SK-N-SH (cell line): ENCODE measurements around the gene PIK3IP1. TPM values are rescaled to one million over a fixed set of nuclear protein-coding genes. Genes with fewer than 3 reads are reported as not detected.

ENCODE experiments used
- CTCF ChIA-PET: fragments of 300-600, 350-600 bp; formaldehyde crosslinking; extraction: SDS; loops from one replicate; lab custom pipeline; 2021; lab: Yijun Ruan, JAX
- POLR2A ChIA-PET: fragments of 350-600 bp; sonication (Branson Sonifier 250); formaldehyde crosslinking; extraction: SDS; loops from one replicate; lab custom pipeline; 2020; ENCODE audit warnings: antibody characterized with exemption, inconsistent platforms; lab: Yijun Ruan, JAX
- DNase-seq: peaks from one replicate; pipeline ENCODE4 v3.0.0; 2012
- H2AFZ ChIP-seq: fragments of 200-600 bp; sonication (generic); 2 replicates; pipeline ENCODE4 v1.8.1; 2016; ENCODE audit warnings: antibody characterized with exemption, mild to moderate bottlenecking, low read depth
- H3F3A ChIP-seq: fragments of 200-600 bp; sonication (generic); replicated peaks from 2 replicates; pipeline ENCODE3; 2016; ENCODE audit warnings: antibody characterized with exemption, mild to moderate bottlenecking; ENCODE audit not compliant: insufficient read depth
- H3K27ac ChIP-seq, 2 experiments: fragments of 200-500 bp in 1 of 2; fragments of 200-600 bp in 1 of 2; sonication (Bioruptor generic) in 1 of 2; sonication (generic), shearing (Covaris generic) in 1 of 2; 2 replicates each; pipeline versions ENCODE4 v1.5.1 to v1.6.1; 2014 to 2016; ENCODE audit warnings: low read depth in 2 of 2, inconsistent platforms in 1 of 2, low read length in 1 of 2, mild to moderate bottlenecking in 1 of 2, mixed read lengths in 1 of 2
- H3K27me3 ChIP-seq: fragments of 200-600 bp; sonication (generic), shearing (Covaris generic); 2 replicates; pipeline ENCODE4 v1.6.1; 2016; ENCODE audit warnings: mixed run types; ENCODE audit not compliant: insufficient read depth
- H3K36me3 ChIP-seq, 2 experiments: fragments of 200-500 bp in 1 of 2; fragments of 200-600 bp in 1 of 2; sonication (Bioruptor generic) in 1 of 2; sonication (generic) in 1 of 2; replicated peaks in 1 of 2; 2 replicates each; pipeline versions ENCODE3 to v1.5.1; 2014 to 2016; ENCODE audit warnings: low read length in 1 of 2, mild to moderate bottlenecking in 1 of 2; ENCODE audit not compliant: insufficient read depth in 2 of 2, control insufficient read depth in 1 of 2
- H3K4me1 ChIP-seq, 2 experiments: fragments of 200-500 bp in 1 of 2; fragments of 200-600 bp in 1 of 2; sonication (Bioruptor generic) in 1 of 2; sonication (generic), shearing (Covaris generic) in 1 of 2; 2 replicates each; pipeline versions ENCODE4 v1.5.1 to v1.6.1; 2014 to 2016; ENCODE audit warnings: low read depth in 1 of 2, low read length in 1 of 2, mixed run types in 1 of 2; ENCODE audit not compliant: insufficient read depth in 2 of 2, control insufficient read depth in 1 of 2
- H3K4me2 ChIP-seq: fragments of 200-600 bp; sonication (generic), shearing (Covaris generic); 2 replicates; pipeline ENCODE4 v1.6.1; 2017; ENCODE audit warnings: mixed run types
- H3K4me3 ChIP-seq, 2 experiments: fragments of 200-500 bp in 1 of 2; fragments of 200-600 bp in 1 of 2; sonication (Bioruptor generic) in 1 of 2; sonication (generic), shearing (Covaris generic) in 1 of 2; 2 replicates each; pipeline versions ENCODE4 v1.5.1 to v1.8.1; 2014 to 2016; ENCODE audit warnings: low read depth in 2 of 2, inconsistent platforms in 1 of 2, low read length in 1 of 2, mild to moderate bottlenecking in 1 of 2, mixed read lengths in 1 of 2, moderate library complexity in 1 of 2
- H3K79me2 ChIP-seq: fragments of 200-600 bp; sonication (generic); 2 replicates; pipeline ENCODE4 v1.8.1; 2017; ENCODE audit warnings: mild to moderate bottlenecking; ENCODE audit not compliant: insufficient read depth
- H3K9ac ChIP-seq: fragments of 200-600 bp; sonication (generic); 2 replicates; pipeline ENCODE4 v1.6.1; 2017; ENCODE audit warnings: mixed run types
- H3K9me2 ChIP-seq: fragments of 200-600 bp; sonication (generic); 2 replicates; pipeline ENCODE4 v1.6.1; 2017; ENCODE audit warnings: mixed run types
- H3K9me3 ChIP-seq: fragments of 200-600 bp; sonication (generic); 2 replicates; pipeline ENCODE4 v1.6.1; 2017; ENCODE audit warnings: mixed run types, mild to moderate bottlenecking, moderate library complexity
- H4K20me1 ChIP-seq: fragments of 200-600 bp; sonication (generic); 2 replicates; pipeline ENCODE4 v1.6.1; 2017; ENCODE audit warnings: mild to moderate bottlenecking, mixed run types; ENCODE audit not compliant: insufficient read depth
- CHD2 ChIP-seq: fragments of 150-350 bp; IDR thresholded peaks from 2 replicates; pipeline ENCODE4 v1.6.1; 2018; ENCODE audit warnings: low read length; ENCODE audit not compliant: partially characterized antibody
- ELF1 ChIP-seq: IDR thresholded peaks from 2 replicates; pipeline ENCODE4 v1.4.0; 2012
- EZH2phosphoT487 ChIP-seq: fragments of 200-600 bp; sonication (generic); IDR thresholded peaks from 2 replicates; pipeline ENCODE4 v1.6.1; 2017; ENCODE audit warnings: low read depth, mixed run types, mild to moderate bottlenecking, antibody characterized with exemption, moderate library complexity, borderline replicate concordance
- FOSL2 ChIP-seq: IDR thresholded peaks from 2 replicates; pipeline ENCODE4 v1.4.0; 2012; ENCODE audit warnings: low read depth, mild to moderate bottlenecking, moderate library complexity, borderline replicate concordance
- FOXJ3 ChIP-seq: sonication (generic); formaldehyde crosslinking; IDR thresholded peaks from 2 replicates; pipeline ENCODE4 v1.5.1; 2020; ENCODE audit warnings: mild to moderate bottlenecking, missing genetic modification reagents
- FOXM1 ChIP-seq: IDR thresholded peaks from 2 replicates; pipeline ENCODE4 v1.4.0; 2012; ENCODE audit warnings: low read depth, mild to moderate bottlenecking
- GABPA ChIP-seq: IDR thresholded peaks from 2 replicates; pipeline ENCODE4 v1.4.0; 2012; ENCODE audit warnings: low read depth, mild to moderate bottlenecking
- GATA2 ChIP-seq: sonication (generic); formaldehyde crosslinking; IDR thresholded peaks from 2 replicates; pipeline ENCODE4 v1.5.0; 2020; ENCODE audit warnings: mild to moderate bottlenecking, missing genetic modification reagents
- JUND ChIP-seq: IDR thresholded peaks from 2 replicates; pipeline ENCODE4 v1.4.0; 2012
- MAX ChIP-seq: IDR thresholded peaks from 2 replicates; pipeline ENCODE4 v1.4.0; 2012; ENCODE audit warnings: low read depth
- MXI1 ChIP-seq: IDR thresholded peaks from 2 replicates; pipeline ENCODE4 v1.6.1; 2012; ENCODE audit warnings: mild to moderate bottlenecking, low read depth, low read length, improper control_type of control experiment
- NFIC ChIP-seq: IDR thresholded peaks from 2 replicates; pipeline ENCODE4 v1.4.0; 2012; ENCODE audit warnings: borderline replicate concordance
- NRF1 ChIP-seq: IDR thresholded peaks from 2 replicates; pipeline ENCODE4 v1.6.1; 2012; ENCODE audit warnings: low read depth, mild to moderate bottlenecking, low read length
- PBX3 ChIP-seq: IDR thresholded peaks from 2 replicates; pipeline ENCODE4; 2012
- RAD21 ChIP-seq: IDR thresholded peaks from 2 replicates; pipeline ENCODE4 v1.6.1; 2012; ENCODE audit warnings: mild to moderate bottlenecking, low read length
- RCOR1 ChIP-seq: fragments of 150-350 bp; IDR thresholded peaks from 2 replicates; pipeline ENCODE4 v1.6.1; 2017; ENCODE audit warnings: antibody characterized with exemption, low read length
- RXRA ChIP-seq: IDR thresholded peaks from 2 replicates; pipeline ENCODE4 v1.4.0; 2012; ENCODE audit warnings: low read depth, mild to moderate bottlenecking, borderline replicate concordance
- SIN3A ChIP-seq: IDR thresholded peaks from 2 replicates; pipeline ENCODE4 v1.6.1; 2012; ENCODE audit warnings: low read depth, mild to moderate bottlenecking, low read length, moderate library complexity, borderline replicate concordance
- SMC3 ChIP-seq: IDR thresholded peaks from 2 replicates; pipeline ENCODE4 v1.6.1; 2012; ENCODE audit warnings: low read depth, low read length, improper control_type of control experiment
- TEAD4 ChIP-seq: IDR thresholded peaks from 2 replicates; pipeline ENCODE4 v1.4.0; 2012; ENCODE audit warnings: mild to moderate bottlenecking, borderline replicate concordance; ENCODE audit not compliant: insufficient read depth
- WGBS: methylation state at CpG from one replicate; pipeline ENCODE4 v1.1.6; 2017; ENCODE audit warnings: low lambda C conversion rate; 5-methylcytosine and 5-hydroxymethylcytosine counted together
- polyA plus RNA-seq, 3 experiments: library from polyadenylated mRNA; depleted of rRNA; stranded (reverse); fragments of >200 nt; gene quantifications; 2 replicates each; pipeline ENCODE4 v1.2.3, GENCODE V29; 2012

PIK3IP1 gene
- polyA plus RNA-seq, 1 of the 3 experiments (the other 2 are of a cell fraction) = 8.6 TPM

DNA sequence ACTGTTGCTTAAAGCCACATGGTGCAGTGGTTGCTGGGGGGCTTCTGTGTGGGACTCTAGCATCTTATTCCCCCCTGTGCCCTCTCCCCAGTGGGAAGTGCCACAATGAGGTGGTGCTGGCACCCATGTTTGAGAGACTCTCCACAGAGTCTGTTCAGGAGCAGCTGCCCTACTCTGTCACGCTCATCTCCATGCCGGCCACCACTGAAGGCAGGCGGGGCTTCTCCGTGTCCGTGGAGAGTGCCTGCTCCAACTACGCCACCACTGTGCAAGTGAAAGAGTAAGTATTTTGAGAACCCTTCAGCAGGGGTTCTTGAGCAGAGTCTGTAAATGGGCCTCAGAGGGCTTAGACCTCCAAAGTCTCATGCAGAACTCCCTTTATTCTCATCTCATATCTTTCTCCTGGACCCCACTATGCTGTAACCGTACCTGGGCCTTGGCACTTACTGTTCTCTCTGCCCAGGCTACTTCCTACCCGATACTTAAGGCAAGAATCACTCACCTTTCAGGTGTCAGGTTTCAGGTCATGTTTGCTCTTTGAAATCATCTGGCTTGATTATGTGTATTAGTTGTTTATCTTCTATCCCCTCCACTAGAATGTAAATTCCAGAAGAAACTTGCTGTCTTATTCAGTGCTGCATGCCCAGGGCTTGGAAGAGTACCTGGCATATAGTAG lies 32.4 kb downstream of the PIK3IP1 start:
- Histone ChIP-seq H4K20me1 (no peaks in the 10 kb centered on the region), H2AFZ (no peak overlapping the region), H3F3A (no peaks in the 10 kb centered on the region), H3K27ac (no peak overlapping the region), H3K4me1 (peaks cover 0 to 14% of the 10 kb centered on the region in 2 experiments; a peak in 1 of 4 replicates), H3K9me2 (no peaks in the 10 kb centered on the region), H3K36me3 (peaks cover 43 to 45% of the 10 kb centered on the region in 2 experiments), H3K9me3 (no peaks in the 10 kb centered on the region), H3K4me3 (no peak overlapping the region), H3K9ac (no peak overlapping the region), H3K27me3 (no peaks in the 10 kb centered on the region), H3K79me2 (peaks cover 58% of the 10 kb centered on the region), H3K4me2 (no peak overlapping the region)
- DNase-seq = no peak
- no peak for TF ChIP-seq FOSL2
- no peak for TF ChIP-seq TEAD4
- no peak for TF ChIP-seq RXRA
- TF ChIP-seq MAX = no peak
- WGBS = 92% methylated on average over 6 of the region's 8 CpGs
- POLR2A ChIA-PET = no interaction called here
- CTCF ChIA-PET = interaction anchor here (1.4 to 6.9 kb wide), 3 partner anchors 9 to 48 kb away, joined by 4 to 64 read pairs (median 8); partner anchors contain the start of gene LIMK2

DNA sequence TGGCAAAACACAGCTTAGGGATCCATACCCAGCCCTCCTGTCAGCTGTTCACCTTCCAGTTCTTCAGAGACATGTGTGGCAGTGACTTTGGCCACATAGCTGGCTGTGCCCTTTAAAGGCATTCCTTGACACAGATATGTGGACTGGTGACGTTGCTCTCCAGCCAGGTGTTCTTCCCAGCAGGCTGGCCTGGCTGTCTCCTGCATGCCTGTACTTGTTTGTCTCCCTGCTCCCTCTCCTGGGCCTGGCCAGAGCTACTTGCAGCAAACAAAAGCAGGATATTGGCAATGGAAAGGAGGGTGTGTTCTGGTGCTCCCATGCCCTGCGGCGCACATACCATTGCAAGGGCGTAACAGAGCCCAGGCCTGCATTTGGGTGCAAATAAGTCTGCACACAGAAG lies 38.3 kb downstream of the PIK3IP1 start:
- H3K4me1 ChIP-seq = peaks cover 0 to 25% of the 10 kb centered on the region in 2 experiments; a peak in 2 of 4 replicates
- WGBS = 100% methylated on average over 4 of the region's 4 CpGs
- ChIA-PET POLR2A (no interaction called here), CTCF (interaction anchor here (1.3 to 6.9 kb wide), 2 partner anchors 19 to 43 kb away, joined by 4 to 64 read pairs; no protein-coding TSS in a partner anchor)
- H3K27me3 ChIP-seq = no peaks in the 10 kb centered on the region
- H3K4me2 ChIP-seq = no peak overlapping the region
- no peaks in the 10 kb centered on the region for H3K9me2 ChIP-seq
- peaks cover 99% of the 10 kb centered on the region for H3K79me2 ChIP-seq
- no peak for TF ChIP-seq MXI1
- TF ChIP-seq RCOR1 = no peak
- TF ChIP-seq NFIC = no peak
- TF ChIP-seq ELF1 = no peak
- no peak for TF ChIP-seq FOXJ3
- no peak for TF ChIP-seq PBX3
- TF ChIP-seq RAD21 = no peak
- no peak for TF ChIP-seq JUND
- no peak for TF ChIP-seq NRF1
- no peak for TF ChIP-seq SMC3
- TF ChIP-seq GATA2 (CRISPR knock-in tag) = no peak
- no peak for TF ChIP-seq FOXM1
- TF ChIP-seq EZH2phosphoT487 = no peak
- no peak for TF ChIP-seq GABPA
- TF ChIP-seq FOSL2 = no peak
- no peak for TF ChIP-seq CHD2
- TF ChIP-seq SIN3A = no peak
- no peak for DNase-seq
- peaks cover 4% of the 10 kb centered on the region; the same call in 1 of the 2 replicates for H4K20me1 ChIP-seq
- H3K9ac ChIP-seq = no peak overlapping the region
- H3K27ac ChIP-seq = peak overlapping the region in 1 of 2 experiments; percentile 26; a peak in 1 of 4 replicates
- H3K9me3 ChIP-seq = no peaks in the 10 kb centered on the region
- no peak overlapping the region for H3K4me3 ChIP-seq
- H3K36me3 ChIP-seq = peaks cover 13 to 16% of the 10 kb centered on the region in 2 experiments
- H3F3A ChIP-seq = no peaks in the 10 kb centered on the region
- H2AFZ ChIP-seq = no peak overlapping the region
